Endothelial cell of umbilical vein (primary cell): ENCODE measurements around the gene RALGPS1. TPM values are rescaled to one million over a fixed set of nuclear protein-coding genes. Genes with fewer than 3 reads are reported as not detected.

Experiments
- BruUV-seq: library from RNA; stranded (reverse); fragments of 400-500 nt; replicated peaks from 2 replicates; lab custom pipeline; 2021; lab: Mats Ljungman, UMichigan
- CTCF ChIA-PET: fragments of 300-600, 350-600 bp; sonication (Branson Sonifier 250); formaldehyde crosslinking; loops from one replicate; lab custom pipeline; 2021; ENCODE audit warnings: antibody characterized with exemption, inconsistent platforms; lab: Charles Lee
- POLR2A ChIA-PET: fragments of 300-600, 350-600 bp; sonication (Branson Sonifier 250); formaldehyde crosslinking; loops from one replicate; lab custom pipeline; 2021; ENCODE audit warnings: antibody characterized with exemption, inconsistent platforms; lab: Charles Lee
- DNase-seq: peaks from one replicate; pipeline ENCODE4 v3.0.0-alpha.2; 2011; ENCODE audit warnings: low read depth, low spot score
- FAIRE-seq: peaks from 2 replicates; lab custom pipeline; 2011; peaks lifted over from hg19 to GRCh38; lab: Jason Lieb, UNC
- H2AFZ ChIP-seq: 2 replicates; pipeline ENCODE4 v1.6.0; 2012; ENCODE audit warnings: low read depth, low read length, control low read depth, inconsistent platforms
- H3K27ac ChIP-seq: 2 replicates; pipeline ENCODE4 v1.5.1; 2011; ENCODE audit warnings: low read depth, mild to moderate bottlenecking, control low read depth, low read length, moderate library complexity; ENCODE audit not compliant: insufficient read depth
- H3K27me3 ChIP-seq, 2 experiments: 2 replicates each; pipeline versions ENCODE4 v1.6.0 to v1.6.1; 2011; ENCODE audit warnings: low read length in 2 of 2, mixed read lengths in 1 of 2; ENCODE audit not compliant: control insufficient read depth in 2 of 2, insufficient read depth in 2 of 2
- H3K36me3 ChIP-seq, 2 experiments: 2 replicates in 1 of 2; 3 replicates in 1 of 2; pipeline ENCODE4 v1.5.1; 2011; ENCODE audit warnings: low read length in 2 of 2, mild to moderate bottlenecking in 1 of 2, moderate library complexity in 1 of 2; ENCODE audit not compliant: control insufficient read depth in 2 of 2, insufficient read depth in 2 of 2; ENCODE audit errors: extremely low read depth in 1 of 2
- H3K4me1 ChIP-seq: 3 replicates; pipeline ENCODE4 v1.5.1; 2011; ENCODE audit warnings: mild to moderate bottlenecking, low read length; ENCODE audit not compliant: control insufficient read depth, insufficient read depth; ENCODE audit errors: extremely low read depth
- H3K4me2 ChIP-seq: 2 replicates; pipeline ENCODE4 v1.6.1; 2011; ENCODE audit warnings: low read length, control low read depth, mixed read lengths; ENCODE audit not compliant: insufficient read depth
- H3K4me3 ChIP-seq, 3 experiments: fragments of 200-600 bp in 1 of 3; sonication (generic), shearing (Covaris generic) in 1 of 3; replicated peaks in 1 of 3; 2 replicates each; pipeline ENCODE4 v1.5.1; 2011 to 2016; ENCODE audit warnings: control low read depth in 3 of 3, low read length in 3 of 3, mild to moderate bottlenecking in 2 of 3, inconsistent platforms in 1 of 3, low read depth in 1 of 3, moderate library complexity in 1 of 3; ENCODE audit not compliant: insufficient read depth in 1 of 3
- H3K79me2 ChIP-seq: 2 replicates; pipeline ENCODE4 v1.6.0; 2012; ENCODE audit warnings: low read length, inconsistent platforms; ENCODE audit not compliant: control insufficient read depth, insufficient read depth
- H3K9ac ChIP-seq: replicated peaks from 2 replicates; pipeline ENCODE3; 2011; ENCODE audit warnings: low read length, control low read depth; ENCODE audit not compliant: insufficient read depth; ENCODE audit errors: extremely low read depth
- H3K9me1 ChIP-seq: replicated peaks from 3 replicates; pipeline ENCODE4 v1.6.0; 2011; ENCODE audit warnings: mild to moderate bottlenecking, low read length; ENCODE audit not compliant: control insufficient read depth, insufficient read depth; ENCODE audit errors: extremely low read depth
- H3K9me3 ChIP-seq: replicated peaks from 2 replicates; pipeline ENCODE4 v1.5.1; 2012; ENCODE audit warnings: low read length, inconsistent platforms; ENCODE audit not compliant: control insufficient read depth, insufficient read depth
- H4K20me1 ChIP-seq: replicated peaks from 2 replicates; pipeline ENCODE3; 2011; ENCODE audit warnings: mild to moderate bottlenecking, low read length; ENCODE audit not compliant: control insufficient read depth, insufficient read depth; ENCODE audit errors: extremely low read depth
- EZH2 ChIP-seq: IDR thresholded peaks from 2 replicates; pipeline ENCODE4 v1.6.1; 2012; ENCODE audit warnings: borderline replicate concordance, low read depth, mild to moderate bottlenecking, moderate library complexity, low read length, inconsistent platforms; ENCODE audit not compliant: severe bottlenecking
- FOS ChIP-seq: IDR thresholded peaks from 2 replicates; pipeline ENCODE4 v1.6.1; 2011; ENCODE audit warnings: mild to moderate bottlenecking, low read length, moderate library complexity, borderline replicate concordance; ENCODE audit not compliant: insufficient read depth
- GATA2 ChIP-seq: IDR thresholded peaks from 2 replicates; pipeline ENCODE4 v1.7.0; 2011; ENCODE audit warnings: low read depth, mild to moderate bottlenecking, moderate library complexity, mixed read lengths, low read length; ENCODE audit not compliant: insufficient read length, insufficient read depth
- JUN ChIP-seq: IDR thresholded peaks from 2 replicates; pipeline ENCODE4 v1.6.1; 2011; ENCODE audit warnings: borderline replicate concordance, low read depth; ENCODE audit not compliant: insufficient read length, insufficient read depth
- MYC ChIP-seq: IDR thresholded peaks from one replicate; pipeline ENCODE4 v1.6.1; 2011; ENCODE audit warnings: mild to moderate bottlenecking, low read depth, low read length
- POLR2A ChIP-seq: IDR thresholded peaks from 2 replicates; pipeline ENCODE4 v1.6.1; 2012; ENCODE audit warnings: low read depth, mild to moderate bottlenecking, control low read depth, low read length
- POLR2AphosphoS5 ChIP-seq: IDR thresholded peaks from 2 replicates; pipeline ENCODE4 v1.6.1; 2012; ENCODE audit warnings: low read depth, mild to moderate bottlenecking, control low read depth, low read length, moderate library complexity; ENCODE audit not compliant: insufficient read depth
- dilution Hi-C: fragments of 300-500 bp; cut with MboI; formaldehyde crosslinking; loops from one replicate; pipeline ENCODE4 v1.15.0; 2019; ENCODE audit warnings: low sequenced_read_pairs; ENCODE audit not compliant: extremely low pct_ligation_motif_present
- intact Hi-C: fragments of 100-400 bp; cut with micrococcal nuclease; formaldehyde crosslinking; loops from one replicate; pipeline ENCODE4 v1.10.0; 2022
- polyA plus RNA-seq, 4 experiments: library from polyadenylated mRNA; depleted of rRNA in 3 of 4; stranded (reverse) in 3 of 4; unstranded in 1 of 4; fragments of >200 nt; gene quantifications; 2 replicates each; pipeline versions ENCODE4 v1.2.1 to v1.2.3, GENCODE V29; 2011 to 2012; ENCODE audit warnings: missing spikeins in 1 of 4
- total RNA-seq: library from RNA; stranded (reverse); gene quantifications from 2 replicates; pipeline ENCODE4 v1.2.3, GENCODE V29; 2021
- TF ChIP-seq, protein P1 (sequence below): IDR thresholded peaks from 2 replicates; pipeline ENCODE4 v1.6.1; 2011; ENCODE audit not compliant: insufficient read depth, insufficient read length
- TF ChIP-seq, protein P2 (sequence below), 2 donors: IDR thresholded peaks; 1 replicate in 1 of 2; 2 replicates in 1 of 2; pipeline ENCODE4 v1.5.1; 2011; ENCODE audit warnings: low read length in 2 of 2, mild to moderate bottlenecking in 2 of 2, moderate library complexity in 2 of 2, control low read depth in 1 of 2, inconsistent platforms in 1 of 2, low read depth in 1 of 2; ENCODE audit not compliant: insufficient read depth in 1 of 2; ENCODE audit errors: extremely low read depth in 1 of 2

The RALGPS1 gene
- total and polyA plus RNA-seq, 2 donors (not counting 3 experiments of a cell fraction or from before 2014, with no cell fraction given): 3.8 to 5.5 TPM

DNA sequence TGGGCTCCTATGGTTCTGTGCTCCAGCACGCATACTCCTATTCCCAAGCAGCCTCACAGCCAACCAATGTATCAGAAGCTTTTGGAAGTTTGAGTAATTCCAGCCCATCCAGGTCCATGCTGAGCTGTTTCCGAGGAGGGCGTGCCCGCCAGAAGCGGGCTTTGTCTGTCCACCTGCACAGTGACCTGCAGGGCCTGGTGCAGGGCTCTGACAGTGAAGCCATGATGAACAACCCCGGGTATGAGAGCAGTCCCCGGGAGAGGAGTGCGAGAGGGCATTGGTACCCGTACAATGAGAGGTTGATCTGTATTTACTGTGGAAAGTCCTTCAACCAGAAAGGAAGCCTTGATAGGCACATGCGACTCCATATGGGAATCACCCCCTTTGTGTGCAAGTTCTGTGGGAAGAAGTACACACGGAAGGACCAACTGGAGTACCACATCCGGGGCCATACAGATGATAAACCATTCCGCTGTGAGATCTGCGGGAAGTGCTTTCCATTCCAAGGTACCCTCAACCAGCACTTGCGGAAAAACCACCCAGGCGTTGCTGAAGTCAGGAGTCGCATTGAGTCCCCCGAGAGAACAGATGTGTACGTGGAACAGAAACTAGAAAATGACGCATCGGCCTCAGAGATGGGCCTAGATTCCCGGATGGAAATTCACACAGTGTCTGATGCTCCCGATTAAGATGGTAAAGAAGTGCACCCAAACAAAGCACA lies 34.2 kb upstream of the RALGPS1 start:
- TF ChIP-seq, protein P1, sequence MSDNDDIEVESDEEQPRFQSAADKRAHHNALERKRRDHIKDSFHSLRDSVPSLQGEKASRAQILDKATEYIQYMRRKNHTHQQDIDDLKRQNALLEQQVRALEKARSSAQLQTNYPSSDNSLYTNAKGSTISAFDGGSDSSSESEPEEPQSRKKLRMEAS: no peak
- TF ChIP-seq GATA2 (no peak), POLR2A (no peak), EZH2 (no peak), MYC (no peak), FOS (no peak), JUN (no peak), POLR2AphosphoS5 (no peak)
- TF ChIP-seq, protein P2, sequence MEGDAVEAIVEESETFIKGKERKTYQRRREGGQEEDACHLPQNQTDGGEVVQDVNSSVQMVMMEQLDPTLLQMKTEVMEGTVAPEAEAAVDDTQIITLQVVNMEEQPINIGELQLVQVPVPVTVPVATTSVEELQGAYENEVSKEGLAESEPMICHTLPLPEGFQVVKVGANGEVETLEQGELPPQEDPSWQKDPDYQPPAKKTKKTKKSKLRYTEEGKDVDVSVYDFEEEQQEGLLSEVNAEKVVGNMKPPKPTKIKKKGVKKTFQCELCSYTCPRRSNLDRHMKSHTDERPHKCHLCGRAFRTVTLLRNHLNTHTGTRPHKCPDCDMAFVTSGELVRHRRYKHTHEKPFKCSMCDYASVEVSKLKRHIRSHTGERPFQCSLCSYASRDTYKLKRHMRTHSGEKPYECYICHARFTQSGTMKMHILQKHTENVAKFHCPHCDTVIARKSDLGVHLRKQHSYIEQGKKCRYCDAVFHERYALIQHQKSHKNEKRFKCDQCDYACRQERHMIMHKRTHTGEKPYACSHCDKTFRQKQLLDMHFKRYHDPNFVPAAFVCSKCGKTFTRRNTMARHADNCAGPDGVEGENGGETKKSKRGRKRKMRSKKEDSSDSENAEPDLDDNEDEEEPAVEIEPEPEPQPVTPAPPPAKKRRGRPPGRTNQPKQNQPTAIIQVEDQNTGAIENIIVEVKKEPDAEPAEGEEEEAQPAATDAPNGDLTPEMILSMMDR (IDR thresholded peaks at IDR 0.05; ENCODE audit: extremely low read depth in 1 of 2, insufficient read depth in 1 of 2, low read depth in 1 of 2, low read length in 2 of 2): no peak
- no TSS peak for BruUV-seq
- peaks cover 10% of the 10 kb centered on the region for H3K4me1 ChIP-seq
- FAIRE-seq (no peak), DNase-seq (no peak)
- ChIA-PET POLR2A (no interaction called here), CTCF (interaction anchor here (1.2 kb wide), 1 partner anchor 8 kb away, joined by 3 read pairs; no protein-coding TSS in a partner anchor)
- no peaks in the 10 kb centered on the region for H3K27me3 ChIP-seq
- H3K79me2 ChIP-seq: peaks cover 11% of the 10 kb centered on the region
- no peak overlapping the region for H2AFZ ChIP-seq
- H3K9me3 ChIP-seq: no peaks in the 10 kb centered on the region
- H3K4me3 ChIP-seq: no peak overlapping the region
- no peak overlapping the region for H3K4me2 ChIP-seq
- intact Hi-C loops: no loop called here
- peaks cover 10 to 12% of the 10 kb centered on the region in 2 experiments for H3K36me3 ChIP-seq
- H3K27ac ChIP-seq: no peak overlapping the region
- no peak overlapping the region for H3K9ac ChIP-seq
- H4K20me1 ChIP-seq: no peaks in the 10 kb centered on the region
- dilution Hi-C loops: no loop called here
- H3K9me1 ChIP-seq: no peaks in the 10 kb centered on the region
